ENCODE measurements around the gene EVA1C. TPM values are rescaled to one million over a fixed set of nuclear protein-coding genes. Genes with fewer than 3 reads are reported as not detected.
"Not testable (repeated sequence)": the region's sequence is repeated elsewhere in the genome, so short reads cannot be mapped to it uniquely, and the experiment has no call there.

The EVA1C gene
- total RNA-seq, 2 experiments from 2014 or later = 9.3 to 9.6 TPM

DNA sequence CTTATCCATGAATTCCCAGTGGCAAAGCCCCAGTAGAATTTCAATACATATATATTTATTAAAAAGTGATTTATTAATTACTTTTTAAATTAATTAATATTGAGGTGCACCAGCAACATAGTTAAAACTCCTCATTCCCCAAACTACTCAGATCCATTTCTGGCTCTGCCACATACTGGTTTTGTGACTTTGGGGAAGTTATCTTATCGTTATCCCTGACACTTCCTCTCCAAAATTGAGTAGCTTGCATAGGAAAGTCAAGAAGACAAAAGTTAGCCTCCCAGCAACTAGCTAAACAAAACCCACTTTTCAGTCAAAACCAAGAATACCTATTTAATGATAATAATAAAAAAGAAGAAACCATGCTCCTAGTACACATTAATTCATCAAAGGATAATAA lies 136.9 kb downstream of the EVA1C start:
- DNase-seq = no peak
- H3K4me1 Mint-ChIP-seq (ENCODE audit: low read depth) = no peaks in the 10 kb centered on the region
- ChIA-PET POLR2A (no interaction called here), CTCF (interaction anchor here (0.6 kb wide), 1 partner anchor 51 kb away, joined by 3 read pairs; no protein-coding TSS in a partner anchor)
- intact Hi-C loops (cut with micrococcal nuclease) = no loop called here
- H3K9me3 Mint-ChIP-seq = no peaks in the 10 kb centered on the region
- H3K4me3 Mint-ChIP-seq = no peak overlapping the region
- H3K27ac Mint-ChIP-seq = no peak overlapping the region
- no peaks in the 10 kb centered on the region for H3K27me3 Mint-ChIP-seq
- no peaks in the 10 kb centered on the region for H3K36me3 Mint-ChIP-seq

- intact Hi-C loops (cut with micrococcal nuclease) = no loop called here
- Mint-ChIP-seq H3K4me3 (no peak overlapping the region), H3K4me1 (ENCODE audit: low read depth) (no peaks in the 10 kb centered on the region), H3K27me3 (no peaks in the 10 kb centered on the region), H3K9me3 (no peaks in the 10 kb centered on the region), H3K27ac (no peak overlapping the region), H3K36me3 (no peaks in the 10 kb centered on the region)
- DNase-seq = no peak
- ChIA-PET CTCF (no interaction called here), POLR2A (no interaction called here)
Observed at GRCh38 chr21:32549886-32550285, 137.4 kb downstream of the EVA1C start.

- CTCF ChIA-PET = no interaction called here
- DNase-seq = no peak
- Mint-ChIP-seq H3K4me3 (no peak overlapping the region), H3K27ac (no peak overlapping the region), H3K36me3 (no peaks in the 10 kb centered on the region), H3K9me3 (no peaks in the 10 kb centered on the region), H3K4me1 (ENCODE audit: low read depth) (no peaks in the 10 kb centered on the region), H3K27me3 (no peaks in the 10 kb centered on the region)
- POLR2A ChIA-PET = no interaction called here
- intact Hi-C loops (cut with micrococcal nuclease) = no loop called here
Observed at GRCh38 chr21:32554832-32555638, 142.5 kb downstream of the EVA1C start.

DNA sequence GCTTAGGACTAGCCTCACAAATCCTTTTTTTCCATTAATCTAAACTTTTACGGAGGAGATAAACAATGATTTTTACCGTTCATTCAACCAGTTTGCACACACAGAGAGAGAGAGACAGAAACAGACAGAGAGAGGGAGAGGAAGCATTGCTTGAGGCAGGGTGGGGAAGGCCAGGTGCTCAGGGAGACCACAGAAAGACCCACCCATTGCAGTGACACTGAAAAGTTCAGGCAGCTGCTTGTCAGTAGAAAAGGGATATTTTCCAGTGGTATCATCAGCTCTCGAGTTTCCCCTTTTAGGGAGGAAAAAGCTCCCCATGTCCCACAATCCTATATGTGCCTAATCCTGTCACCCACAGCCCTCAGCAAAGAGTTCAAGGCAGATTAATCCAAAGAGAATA lies 145.6 kb downstream of the EVA1C start:
- CTCF ChIA-PET = no interaction called here
- Mint-ChIP-seq H3K9me3 (no peaks in the 10 kb centered on the region), H3K36me3 (no peaks in the 10 kb centered on the region), H3K4me3 (no peak overlapping the region), H3K27ac (no peak overlapping the region), H3K27me3 (no peaks in the 10 kb centered on the region), H3K4me1 (ENCODE audit: low read depth) (no peaks in the 10 kb centered on the region)
- POLR2A ChIA-PET = no interaction called here
- DNase-seq = no peak
- intact Hi-C loops (cut with micrococcal nuclease) = no loop called here

GRCh38 chr21:32559006-32559610 lies 146.6 kb downstream of the EVA1C start:
- ChIA-PET CTCF (interaction anchor here (3.6 kb wide), 1 partner anchor 11 kb away, joined by 18 read pairs; no protein-coding TSS in a partner anchor), POLR2A (no interaction called here)
- H3K9me3 Mint-ChIP-seq = no peaks in the 10 kb centered on the region
- no peaks in the 10 kb centered on the region for H3K27me3 Mint-ChIP-seq
- intact Hi-C loops (cut with micrococcal nuclease) = no loop called here
- no peak overlapping the region for H3K4me3 Mint-ChIP-seq
- DNase-seq = no peak
- no peaks in the 10 kb centered on the region for H3K4me1 Mint-ChIP-seq (ENCODE audit: low read depth)
- no peak overlapping the region for H3K27ac Mint-ChIP-seq
- H3K36me3 Mint-ChIP-seq = no peaks in the 10 kb centered on the region

- ChIA-PET POLR2A (no interaction called here), CTCF (interaction anchor here (0.9 to 3.6 kb wide), 2 partner anchors 9 to 174 kb away, joined by 3 to 18 read pairs; no protein-coding TSS in a partner anchor)
- Mint-ChIP-seq H3K27ac (no peak overlapping the region), H3K4me3 (no peak overlapping the region), H3K36me3 (no peaks in the 10 kb centered on the region), H3K27me3 (no peaks in the 10 kb centered on the region), H3K4me1 (ENCODE audit: low read depth) (no peaks in the 10 kb centered on the region), H3K9me3 (peaks cover 13% of the 10 kb centered on the region)
- intact Hi-C loops (cut with micrococcal nuclease) = no loop called here
- no peak for DNase-seq
Observed at GRCh38 chr21:32560896-32561295, 148.4 kb downstream of the EVA1C start.

DNA sequence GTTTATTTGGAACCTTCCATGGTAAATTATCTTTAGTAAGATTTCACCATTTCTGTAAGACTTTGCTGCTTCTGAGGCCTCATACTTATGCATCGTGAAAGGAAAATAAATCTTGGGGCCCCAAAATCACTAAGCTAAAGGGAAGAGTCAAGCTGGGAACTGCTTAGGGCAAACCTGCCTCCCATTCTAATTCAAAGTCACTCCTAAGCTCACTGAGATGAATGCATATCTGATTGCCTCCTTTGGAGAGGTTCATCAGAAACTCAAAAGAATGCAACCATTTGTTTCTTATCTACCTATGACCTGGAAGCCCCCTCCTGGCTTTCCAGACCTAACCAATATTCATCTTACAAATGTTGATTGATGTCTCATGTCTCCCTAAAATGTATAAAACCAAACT lies 149.0 kb downstream of the EVA1C start:
- POLR2A ChIA-PET; DNase-seq; H3K36me3 Mint-ChIP-seq; intact Hi-C loops (cut with micrococcal nuclease); H3K27me3 Mint-ChIP-seq; H3K4me3 Mint-ChIP-seq; H3K4me1 Mint-ChIP-seq (ENCODE audit: low read depth); H3K27ac Mint-ChIP-seq: not testable (repeated sequence)
- peaks cover 13% of the 10 kb centered on the region for H3K9me3 Mint-ChIP-seq
- CTCF ChIA-PET = interaction anchor here (0.9 to 3.6 kb wide), 2 partner anchors 8 to 39 kb away, joined by 3 to 18 read pairs; no protein-coding TSS in a partner anchor

- no peak overlapping the region for H3K27ac Mint-ChIP-seq
- CTCF ChIA-PET = interaction anchor here (0.9 to 3.6 kb wide), 2 partner anchors 8 to 38 kb away, joined by 3 to 18 read pairs; no protein-coding TSS in a partner anchor
- no peak for DNase-seq
- POLR2A ChIA-PET = no interaction called here
- H3K4me1 Mint-ChIP-seq (ENCODE audit: low read depth) = no peaks in the 10 kb centered on the region
- no peaks in the 10 kb centered on the region for H3K27me3 Mint-ChIP-seq
- H3K36me3 Mint-ChIP-seq = peaks cover 3% of the 10 kb centered on the region
- intact Hi-C loops (cut with micrococcal nuclease) = no loop called here
- H3K9me3 Mint-ChIP-seq = peaks cover 13% of the 10 kb centered on the region
- H3K4me3 Mint-ChIP-seq = no peak overlapping the region
Observed at GRCh38 chr21:32562426-32562825, 149.9 kb downstream of the EVA1C start.

GRCh38 chr21:32562915-32563314 lies 150.4 kb downstream of the EVA1C start:
- H3K27me3 Mint-ChIP-seq = no peaks in the 10 kb centered on the region
- no peak for DNase-seq
- intact Hi-C loops (cut with micrococcal nuclease) = no loop called here
- H3K36me3 Mint-ChIP-seq = peaks cover 3% of the 10 kb centered on the region
- peaks cover 13% of the 10 kb centered on the region for H3K9me3 Mint-ChIP-seq
- ChIA-PET CTCF (no interaction called here), POLR2A (no interaction called here)
- H3K4me3 Mint-ChIP-seq = no peak overlapping the region
- H3K27ac Mint-ChIP-seq = no peak overlapping the region
- H3K4me1 Mint-ChIP-seq (ENCODE audit: low read depth) = no peaks in the 10 kb centered on the region

Other genes starting within 250 kb of the EVA1C start
- 10 to 100 TPM; 34.2 to 36.1 TPM for gene MIS18A, start 133.7 kb upstream of the EVA1C start, total RNA-seq
- not detected for gene MRAP, start 113.9 kb upstream of the EVA1C start, total RNA-seq
- gene URB1, start 19.7 kb upstream of the EVA1C start, total RNA-seq = 10 to 100 TPM; 21.5 to 23.4 TPM
- gene TCP10L, start 172.8 kb downstream of the EVA1C start, total RNA-seq = under 1 TPM; 0.50 to 0.65 TPM
- 10 to 100 TPM; 39.4 to 41.8 TPM for gene CFAP298, start 199.7 kb downstream of the EVA1C start, total RNA-seq

All from activated CD4-positive, alpha-beta memory T cell treated with anti-CD3 and anti-CD28 coated beads for 36 hours (primary cell).